Measurements from ENCODE around the gene THOC6.
A peak's percentile ranks its signal among the peaks of the same experiment; 100 is the strongest.

The THOC6 gene

GRCh38 chr16:3023669-3024478 lies at the start of gene THOC6, which contains the start of gene HCFC1R1:
Gene THOC6 (plus strand): TSS chr16:3024035. CDS start chr16:3024327, 292 bp downstream.
Gene HCFC1R1 (minus strand): TSS chr16:3023942. CDS start chr16:3023941, 1 bp downstream.
- DNase-seq: peak; percentile 84 to 89

GRCh38 chr16:2974319-2975056 lies 49.3 kb upstream of the THOC6 start:
- no peak for DNase-seq

GRCh38 chr16:2975161-2975795 lies 48.6 kb upstream of the THOC6 start:
- DNase-seq: no peak

- DNase-seq: no peak
These were observed 47.6 kb upstream of the THOC6 start for GRCh38 chr16:2976201-2976600.

GRCh38 chr16:2976673-2977072 lies 47.2 kb upstream of the THOC6 start:
- no peak for DNase-seq

- DNase-seq: no peak
These were observed 46.4 kb upstream of the THOC6 start for GRCh38 chr16:2977440-2977839.

- no peak for DNase-seq
These were observed 44.1 kb upstream of the THOC6 start for GRCh38 chr16:2979669-2980226.

GRCh38 chr16:2980227-2981176 lies 43.3 kb upstream of the THOC6 start, which contains the start of gene PKMYT1:
Gene PKMYT1 (minus strand): TSS chr16:2980446. CDS start chr16:2979657, 789 bp downstream.
- peak; percentile 35 for DNase-seq

- DNase-seq: no peak
These were observed 42.5 kb upstream of the THOC6 start for GRCh38 chr16:2981177-2981898.

GRCh38 chr16:2981899-2982250 lies 42.0 kb upstream of the THOC6 start:
- DNase-seq: no peak

GRCh38 chr16:2982402-2982801 lies 41.4 kb upstream of the THOC6 start:
- DNase-seq: no peak

GRCh38 chr16:2983706-2984136 lies 40.1 kb upstream of the THOC6 start:
- DNase-seq: peak; percentile 20 to 31

GRCh38 chr16:2985462-2985861 lies 38.4 kb upstream of the THOC6 start:
- DNase-seq: no peak

GRCh38 chr16:2985893-2986355 lies 37.9 kb upstream of the THOC6 start:
- no peak for DNase-seq

GRCh38 chr16:2986623-2987188 lies 37.1 kb upstream of the THOC6 start:
- DNase-seq: no peak

GRCh38 chr16:2987286-2987685 lies 36.5 kb upstream of the THOC6 start:
- no peak for DNase-seq

- DNase-seq: no peak
These were observed 36.0 kb upstream of the THOC6 start for GRCh38 chr16:2987833-2988232.

- DNase-seq: no peak
These were observed 35.2 kb upstream of the THOC6 start for GRCh38 chr16:2988590-2989099.

GRCh38 chr16:2990891-2991290 lies 32.9 kb upstream of the THOC6 start:
- DNase-seq: no peak

- no peak for DNase-seq
These were observed 32.1 kb upstream of the THOC6 start for GRCh38 chr16:2991566-2992261.

Data from Kasumi-1 (cell line).